ENCODE results near the gene SAMD8. TPM values are rescaled to one million over a fixed set of nuclear protein-coding genes. Genes with fewer than 3 reads are reported as not detected.
"Not testable (repeated sequence)": the region's sequence is repeated elsewhere in the genome, so short reads cannot be mapped to it uniquely, and the experiment has no call there.

SAMD8 gene
- total RNA-seq, 4 donors from 2014 or later = 18.5 to 23.5 (median 20.4) TPM

DNA sequence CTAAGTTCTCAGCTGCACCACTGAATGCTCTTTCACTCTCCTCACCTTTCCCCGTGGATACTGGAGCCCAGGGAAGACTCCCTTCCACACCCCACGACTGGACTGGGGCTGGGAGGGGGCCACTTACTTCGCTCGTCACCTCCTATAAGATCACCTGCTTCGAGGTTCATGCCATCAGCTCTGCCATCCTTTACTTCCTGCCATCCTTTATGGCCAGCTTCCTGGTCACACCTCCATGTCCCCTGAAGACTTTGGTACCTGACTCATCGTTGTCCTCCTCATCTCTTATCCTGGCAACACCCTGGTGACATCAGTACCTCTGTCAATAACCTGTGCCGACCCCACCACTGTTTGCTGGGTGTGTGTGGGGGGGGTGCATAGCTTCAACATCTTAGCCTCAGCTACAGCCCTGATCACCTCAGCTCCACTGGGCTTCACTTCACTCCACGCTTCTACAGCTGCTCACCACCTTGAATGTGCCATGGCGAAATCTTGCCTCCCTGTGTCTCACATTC is 90.4 kb downstream of the SAMD8 start:
- H3K27ac ChIP-seq = peak overlapping the region in 3 of 4 donors; percentile 63 to 82 (median 79)
- peaks cover 0 to 21% (median 2%) of the 10 kb centered on the region in 4 donors for H3K4me1 ChIP-seq
- DNase-seq = peak in 2 of 3 donors; percentile 78 to 84
- TF ChIP-seq POLR2A (IDR thresholded peaks at IDR 0.05) = peak; percentile 36 to 72
- TF ChIP-seq CTCF (IDR thresholded peaks at IDR 0.05) = no peak
- no peaks in the 10 kb centered on the region for H3K36me3 ChIP-seq
- H3K9me3 ChIP-seq = no peaks in the 10 kb centered on the region
- peak overlapping the region in 2 of 4 donors; percentile 23 to 25 for H3K4me3 ChIP-seq
- H3K27me3 ChIP-seq = no peaks in the 10 kb centered on the region

- TF ChIP-seq POLR2A (IDR thresholded peaks at IDR 0.05) (peak in 1 of 2 donors; percentile 26), CTCF (IDR thresholded peaks at IDR 0.05) (no peak)
- Histone ChIP-seq H3K27me3 (no peaks in the 10 kb centered on the region), H3K36me3 (no peaks in the 10 kb centered on the region), H3K27ac (peak overlapping the region in 3 of 4 donors; percentile 63 to 82 (median 79)), H3K4me3 (no peak overlapping the region), H3K9me3 (no peaks in the 10 kb centered on the region), H3K4me1 (peaks cover 0 to 21% (median 2%) of the 10 kb centered on the region in 4 donors)
- DNase-seq = peak in 2 of 3 donors; percentile 73 to 75
Measured at GRCh38 chr10:75202321-75203045, 91.0 kb downstream of the SAMD8 start.

GRCh38 chr10:75203046-75203620 is 91.7 kb downstream of the SAMD8 start:
- H3K4me1 ChIP-seq = peaks cover 0 to 21% (median 2%) of the 10 kb centered on the region in 4 donors
- H3K36me3 ChIP-seq, H3K4me3 ChIP-seq, H3K27me3 ChIP-seq, H3K9me3 ChIP-seq, DNase-seq: not testable (repeated sequence)
- H3K27ac ChIP-seq = peak overlapping the region in 3 of 4 donors; percentile 32 to 82 (median 79)

GRCh38 chr10:75203724-75204123 is 92.3 kb downstream of the SAMD8 start:
- H3K27me3 ChIP-seq = no peaks in the 10 kb centered on the region
- DNase-seq = no peak
- no peaks in the 10 kb centered on the region for H3K9me3 ChIP-seq
- H3K4me1 ChIP-seq = peaks cover 0 to 21% (median 2%) of the 10 kb centered on the region in 4 donors
- H3K4me3 ChIP-seq = no peak overlapping the region
- peak overlapping the region in 2 of 4 donors; percentile 32 to 82 for H3K27ac ChIP-seq
- no peaks in the 10 kb centered on the region for H3K36me3 ChIP-seq
- TF ChIP-seq CTCF (IDR thresholded peaks at IDR 0.05) (no peak), POLR2A (IDR thresholded peaks at IDR 0.05) (no peak)

DNA sequence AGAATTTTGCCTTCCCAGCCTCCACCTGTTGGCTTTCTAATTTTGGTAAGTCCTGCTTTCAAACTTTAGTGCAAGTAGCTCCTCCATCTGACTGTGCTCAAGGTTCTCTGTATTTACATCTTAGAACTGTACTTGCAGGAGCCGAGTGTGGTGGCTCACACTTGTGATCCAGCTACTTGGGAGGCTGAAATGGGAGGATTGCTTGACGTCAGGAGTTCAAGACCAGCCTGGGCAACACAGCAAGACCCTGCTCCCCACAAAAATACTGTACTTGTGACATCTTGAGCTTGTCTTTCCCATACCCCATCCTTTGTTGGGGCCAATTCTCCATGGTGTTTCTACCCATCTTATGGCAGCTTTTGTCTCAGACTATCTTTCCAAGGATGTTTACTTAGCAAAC is 94.5 kb downstream of the SAMD8 start:
- Histone ChIP-seq H3K9me3 (no peaks in the 10 kb centered on the region), H3K4me3 (no peak overlapping the region), H3K27ac (no peak overlapping the region), H3K27me3 (no peaks in the 10 kb centered on the region), H3K4me1 (peaks cover 0 to 16% (median 2%) of the 10 kb centered on the region in 4 donors), H3K36me3 (no peaks in the 10 kb centered on the region)
- TF ChIP-seq CTCF (IDR thresholded peaks at IDR 0.05) = no peak
- no peak for TF ChIP-seq POLR2A (IDR thresholded peaks at IDR 0.05)
- DNase-seq = no peak

DNA sequence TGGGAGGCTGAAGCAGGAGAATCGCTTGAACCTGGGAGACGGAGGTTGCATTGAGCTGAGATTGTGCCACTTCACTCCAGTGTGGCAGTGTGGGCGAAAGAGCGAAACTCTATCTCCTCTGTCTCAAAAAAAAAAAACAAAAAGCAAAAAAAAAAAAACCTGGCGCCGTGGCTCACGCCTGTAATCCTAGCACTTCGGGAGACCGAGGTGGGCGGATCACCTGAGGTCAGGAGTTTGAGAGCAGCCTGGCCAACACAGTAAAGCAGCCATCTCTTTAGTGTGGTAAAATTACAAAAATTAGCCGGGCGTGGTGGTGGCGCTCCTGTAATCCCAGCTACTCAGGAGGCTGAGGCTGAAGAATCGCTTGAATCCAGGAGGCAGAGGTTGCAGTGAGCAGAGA is 95.2 kb downstream of the SAMD8 start:
- not testable (repeated sequence) for H3K4me3 ChIP-seq, H3K9me3 ChIP-seq, H3K27me3 ChIP-seq, DNase-seq, H3K36me3 ChIP-seq, H3K27ac ChIP-seq
- peaks cover 0 to 12% (median 2%) of the 10 kb centered on the region in 4 donors for H3K4me1 ChIP-seq

Data from Peyer's patch (tissue), 4 donors.